BLaER1 (cell line): Measurements from ENCODE around the gene DHX35.

ENCODE experiments used
- H3K27ac ChIP-seq: shearing (Covaris generic); formaldehyde crosslinking; 2 replicates; pipeline ENCODE4 v1.8.1; 2022
- H3K27me3 ChIP-seq: shearing (Covaris generic); formaldehyde crosslinking; 2 replicates; pipeline ENCODE4 v1.8.1; 2022
- H3K36me3 ChIP-seq: shearing (Covaris generic); formaldehyde crosslinking; 2 replicates; pipeline ENCODE4 v1.8.1; 2022
- H3K4me1 ChIP-seq: shearing (Covaris generic); formaldehyde crosslinking; 2 replicates; pipeline ENCODE4 v1.8.1; 2022
- H3K4me2 ChIP-seq: shearing (Covaris generic); formaldehyde crosslinking; 2 replicates; pipeline ENCODE4 v1.8.1; 2022
- H3K4me3 ChIP-seq: shearing (Covaris generic); formaldehyde crosslinking; 2 replicates; pipeline ENCODE4 v1.8.1; 2022
- H3K9ac ChIP-seq: shearing (Covaris generic); formaldehyde crosslinking; 2 replicates; pipeline ENCODE4 v1.8.1; 2022
- H3K9me3 ChIP-seq: shearing (Covaris generic); formaldehyde crosslinking; 2 replicates; pipeline ENCODE4 v1.8.1; 2022
- H4K20me1 ChIP-seq: shearing (Covaris generic); formaldehyde crosslinking; 2 replicates; pipeline ENCODE4 v1.8.1; 2022
- Cebpa-rat ChIP-seq: shearing (Covaris generic); IDR thresholded peaks from 2 replicates; pipeline ENCODE4 v1.8.1; 2022

DHX35 gene

GRCh38 chr20:39081255-39081654, 119.1 kb downstream of the DHX35 start:
- H3K9me3 ChIP-seq = peaks cover 12% of the 10 kb centered on the region; the same call in 1 of the 2 replicates
- H3K4me3 ChIP-seq = no peak overlapping the region
- H3K36me3 ChIP-seq = no peaks in the 10 kb centered on the region
- H3K27me3 ChIP-seq = no peaks in the 10 kb centered on the region
- no peak overlapping the region for H3K9ac ChIP-seq
- H4K20me1 ChIP-seq = no peaks in the 10 kb centered on the region
- TF ChIP-seq Cebpa-rat = no peak
- no peak overlapping the region for H3K4me2 ChIP-seq
- H3K27ac ChIP-seq = no peak overlapping the region
- H3K4me1 ChIP-seq = peaks cover 15% of the 10 kb centered on the region

GRCh38 chr20:39082622-39083398, 120.7 kb downstream of the DHX35 start:
- Histone ChIP-seq H3K9me3 (peaks cover 15% of the 10 kb centered on the region; the same call in 1 of the 2 replicates), H3K9ac (no peak overlapping the region), H4K20me1 (no peaks in the 10 kb centered on the region), H3K27ac (no peak overlapping the region), H3K4me3 (no peak overlapping the region), H3K4me1 (peaks cover 11% of the 10 kb centered on the region), H3K36me3 (no peaks in the 10 kb centered on the region), H3K4me2 (no peak overlapping the region), H3K27me3 (no peaks in the 10 kb centered on the region)
- TF ChIP-seq Cebpa-rat = no peak

GRCh38 chr20:39083761-39084160, 121.6 kb downstream of the DHX35 start:
- H3K9ac ChIP-seq = no peak overlapping the region
- H3K4me2 ChIP-seq = no peak overlapping the region
- H3K27me3 ChIP-seq = no peaks in the 10 kb centered on the region
- H3K9me3 ChIP-seq = peaks cover 15% of the 10 kb centered on the region; the same call in 1 of the 2 replicates
- no peak overlapping the region for H3K27ac ChIP-seq
- no peak for TF ChIP-seq Cebpa-rat
- H3K4me1 ChIP-seq = peaks cover 1% of the 10 kb centered on the region; the same call in 1 of the 2 replicates
- H3K36me3 ChIP-seq = no peaks in the 10 kb centered on the region
- no peaks in the 10 kb centered on the region for H4K20me1 ChIP-seq
- no peak overlapping the region for H3K4me3 ChIP-seq

- Histone ChIP-seq H3K4me1 (no peaks in the 10 kb centered on the region), H3K27me3 (no peaks in the 10 kb centered on the region), H3K4me3 (no peak overlapping the region), H4K20me1 (no peaks in the 10 kb centered on the region), H3K9me3 (peaks cover 15% of the 10 kb centered on the region; the same call in 1 of the 2 replicates), H3K36me3 (no peaks in the 10 kb centered on the region), H3K4me2 (no peak overlapping the region), H3K9ac (no peak overlapping the region), H3K27ac (no peak overlapping the region)
- no peak for TF ChIP-seq Cebpa-rat
These were observed 126.9 kb downstream of the DHX35 start for GRCh38 chr20:39089029-39089428.
